Smooth muscle cell (in vitro differentiated cells): ENCODE measurements around the gene TRAF1. TPM values are rescaled to one million over a fixed set of nuclear protein-coding genes. Genes with fewer than 3 reads are reported as not detected.

Experiments
- DNase-seq: peaks from one replicate; lab custom pipeline; 2025; ENCODE audit not compliant: unreplicated experiment; lab: John Stamatoyannopoulos, UW
- H2AFZ ChIP-seq: fragments of 200-600 bp; sonication (generic); 2 replicates; pipeline ENCODE4 v1.6.0; 2016; ENCODE audit warnings: antibody characterized with exemption, low read depth, mild to moderate bottlenecking
- H3F3A ChIP-seq: fragments of 200-600 bp; sonication (generic); 2 replicates; pipeline ENCODE4 v1.6.0; 2017; ENCODE audit warnings: antibody characterized with exemption, low read depth
- H3K27ac ChIP-seq: fragments of 200-600 bp; sonication (generic); 2 replicates; pipeline ENCODE4 v1.5.1; 2016; ENCODE audit warnings: low read depth, mild to moderate bottlenecking
- H3K27me3 ChIP-seq: fragments of 200-600 bp; sonication (generic); 2 replicates; pipeline ENCODE4 v1.6.1; 2016; ENCODE audit warnings: low read depth, mild to moderate bottlenecking
- H3K36me3 ChIP-seq: fragments of 200-600 bp; sonication (generic); 2 replicates; pipeline ENCODE4 v1.5.1; 2016; ENCODE audit warnings: low read depth
- H3K4me1 ChIP-seq: fragments of 200-600 bp; sonication (generic); 2 replicates; pipeline ENCODE4 v1.5.1; 2016; ENCODE audit warnings: low read depth
- H3K4me2 ChIP-seq: fragments of 200-600 bp; sonication (generic); 2 replicates; pipeline ENCODE4 v1.6.0; 2016; ENCODE audit warnings: mild to moderate bottlenecking
- H3K4me3 ChIP-seq: fragments of 200-600 bp; sonication (generic); 2 replicates; pipeline ENCODE4 v1.5.1; 2016; ENCODE audit warnings: mild to moderate bottlenecking
- H3K79me2 ChIP-seq: fragments of 200-600 bp; sonication (generic); 2 replicates; pipeline ENCODE4 v1.6.0; 2016; ENCODE audit warnings: low read depth, mild to moderate bottlenecking
- H3K9ac ChIP-seq: fragments of 200-600 bp; sonication (generic); 2 replicates; pipeline ENCODE4 v1.6.0; 2016; ENCODE audit warnings: low read depth
- H3K9me3 ChIP-seq: fragments of 200-600 bp; sonication (generic); replicated peaks from 2 replicates; pipeline ENCODE4 v1.5.1; 2016; ENCODE audit warnings: low read depth
- H4K20me1 ChIP-seq: fragments of 200-600 bp; sonication (generic); 2 replicates; pipeline ENCODE4 v1.6.0; 2016; ENCODE audit warnings: low read depth
- WGBS: methylation state at CpG from one replicate; pipeline ENCODE4 v1.1.7; 2016; ENCODE audit warnings: low lambda C conversion rate; 5-methylcytosine and 5-hydroxymethylcytosine counted together
- polyA plus RNA-seq: library from polyadenylated mRNA; unstranded; fragments of >200 nt; fragmentation: Nextera tagmentation; extraction: Ambion mirVana; gene quantifications from 2 replicates; pipeline ENCODE4 v1.2.1, GENCODE V29; 2016
- total RNA-seq: library from RNA; depleted of rRNA; stranded (reverse); fragments of >200 nt; gene quantifications from 2 replicates; pipeline ENCODE4 v1.2.3, GENCODE V29; 2014
- TF ChIP-seq, protein P1 (sequence below): fragments of 200-600 bp; sonication (generic); IDR thresholded peaks from 2 replicates; pipeline ENCODE4 v1.5.1; 2017; ENCODE audit warnings: borderline replicate concordance, mild to moderate bottlenecking, antibody characterized with exemption; ENCODE audit not compliant: insufficient read depth, poor library complexity, severe bottlenecking

Gene TRAF1
- total and polyA plus RNA-seq, 2 experiments from 2014 or later: 2.9 to 5.4 TPM

DNA sequence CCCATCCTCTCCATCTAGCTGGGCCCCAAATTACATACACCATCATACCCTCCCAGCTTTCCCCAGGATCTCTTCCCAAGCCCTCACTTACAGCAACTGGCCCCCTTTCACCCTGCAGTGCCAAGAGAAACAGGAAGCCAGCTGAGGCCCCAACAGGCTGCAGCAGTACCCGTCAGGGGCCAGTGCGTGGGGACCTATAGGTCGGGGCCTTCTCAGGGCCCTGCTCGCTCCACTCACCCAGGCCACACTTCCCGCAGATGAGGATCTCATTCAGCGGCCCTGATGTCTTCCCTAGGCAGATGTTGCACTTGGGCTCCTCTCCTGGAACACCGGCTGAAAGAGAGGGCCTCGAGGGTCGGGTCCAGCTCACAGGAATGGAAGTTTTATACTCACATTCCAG, 56.4 kb downstream of the TRAF1 start:
- H3K4me1 ChIP-seq: no peaks in the 10 kb centered on the region
- TF ChIP-seq, protein P1, sequence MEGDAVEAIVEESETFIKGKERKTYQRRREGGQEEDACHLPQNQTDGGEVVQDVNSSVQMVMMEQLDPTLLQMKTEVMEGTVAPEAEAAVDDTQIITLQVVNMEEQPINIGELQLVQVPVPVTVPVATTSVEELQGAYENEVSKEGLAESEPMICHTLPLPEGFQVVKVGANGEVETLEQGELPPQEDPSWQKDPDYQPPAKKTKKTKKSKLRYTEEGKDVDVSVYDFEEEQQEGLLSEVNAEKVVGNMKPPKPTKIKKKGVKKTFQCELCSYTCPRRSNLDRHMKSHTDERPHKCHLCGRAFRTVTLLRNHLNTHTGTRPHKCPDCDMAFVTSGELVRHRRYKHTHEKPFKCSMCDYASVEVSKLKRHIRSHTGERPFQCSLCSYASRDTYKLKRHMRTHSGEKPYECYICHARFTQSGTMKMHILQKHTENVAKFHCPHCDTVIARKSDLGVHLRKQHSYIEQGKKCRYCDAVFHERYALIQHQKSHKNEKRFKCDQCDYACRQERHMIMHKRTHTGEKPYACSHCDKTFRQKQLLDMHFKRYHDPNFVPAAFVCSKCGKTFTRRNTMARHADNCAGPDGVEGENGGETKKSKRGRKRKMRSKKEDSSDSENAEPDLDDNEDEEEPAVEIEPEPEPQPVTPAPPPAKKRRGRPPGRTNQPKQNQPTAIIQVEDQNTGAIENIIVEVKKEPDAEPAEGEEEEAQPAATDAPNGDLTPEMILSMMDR: no peak
- no peaks in the 10 kb centered on the region for H4K20me1 ChIP-seq
- no peaks in the 10 kb centered on the region for H3K9me3 ChIP-seq
- no peak overlapping the region for H3K4me2 ChIP-seq
- H3K79me2 ChIP-seq: no peaks in the 10 kb centered on the region
- no peak overlapping the region for H3K4me3 ChIP-seq
- WGBS: 94% methylated on average over 9 of the region's 9 CpGs
- DNase-seq: no peak
- no peak overlapping the region for H3K9ac ChIP-seq
- H3K27ac ChIP-seq: no peak overlapping the region
- no peaks in the 10 kb centered on the region for H3F3A ChIP-seq
- H3K36me3 ChIP-seq: no peaks in the 10 kb centered on the region
- no peak overlapping the region for H2AFZ ChIP-seq
- no peaks in the 10 kb centered on the region for H3K27me3 ChIP-seq

DNA sequence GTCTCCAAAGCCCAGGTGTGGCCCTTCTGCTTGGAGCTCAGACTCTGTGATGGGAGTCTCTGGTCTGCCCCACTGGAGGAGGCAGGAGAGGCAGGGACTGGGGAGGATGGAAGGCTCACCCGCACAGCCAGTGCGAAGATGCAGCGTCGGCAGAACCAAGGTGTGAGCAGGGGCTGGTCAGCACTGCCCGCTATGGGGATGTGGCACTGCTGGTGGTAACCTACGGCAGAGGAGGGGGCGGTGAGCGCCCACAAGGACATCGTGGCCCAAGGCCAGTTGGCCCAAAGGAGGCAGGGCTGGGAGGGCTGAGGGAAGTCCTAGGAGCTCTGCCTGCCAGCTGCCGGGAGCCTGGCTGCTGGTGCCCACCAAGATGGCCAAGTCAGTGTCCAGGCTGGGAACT, 56.9 kb downstream of the TRAF1 start:
- Histone ChIP-seq H3K4me2 (peak overlapping the region; percentile 86), H3F3A (no peaks in the 10 kb centered on the region), H3K4me3 (no peak overlapping the region), H2AFZ (no peak overlapping the region), H3K27me3 (no peaks in the 10 kb centered on the region), H4K20me1 (no peaks in the 10 kb centered on the region), H3K9ac (no peak overlapping the region), H3K4me1 (no peaks in the 10 kb centered on the region), H3K36me3 (no peaks in the 10 kb centered on the region), H3K27ac (no peak overlapping the region), H3K79me2 (no peaks in the 10 kb centered on the region), H3K9me3 (no peaks in the 10 kb centered on the region)
- WGBS: over 99% methylated on average over 10 of the region's 10 CpGs
- DNase-seq: no peak
- TF ChIP-seq, protein P1: no peak

DNA sequence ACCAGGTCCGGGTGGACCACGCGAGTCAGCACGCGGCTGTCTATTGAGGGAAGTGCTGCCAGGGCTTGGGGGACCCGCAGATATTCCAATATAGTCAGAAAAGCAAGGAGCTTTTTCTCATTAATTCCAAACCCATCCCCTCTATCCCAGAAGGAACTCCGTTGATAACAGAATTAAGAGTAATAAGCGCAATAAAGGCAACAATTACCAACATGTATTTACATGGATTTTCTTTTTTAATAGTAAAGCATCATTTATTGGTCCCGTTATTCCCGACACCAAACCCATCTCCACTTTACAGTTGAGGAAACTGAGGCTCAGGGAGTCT, 57.3 kb downstream of the TRAF1 start:
- TF ChIP-seq, protein P1: no peak
- no peaks in the 10 kb centered on the region for H4K20me1 ChIP-seq
- H3K36me3 ChIP-seq: no peaks in the 10 kb centered on the region
- no peaks in the 10 kb centered on the region for H3K9me3 ChIP-seq
- 45% methylated on average over 10 of the region's 10 CpGs for WGBS
- no peak overlapping the region for H3K9ac ChIP-seq
- no peak for DNase-seq
- H3K27ac ChIP-seq: peak overlapping the region; percentile 6
- H3K27me3 ChIP-seq: no peaks in the 10 kb centered on the region
- H3K4me1 ChIP-seq: no peaks in the 10 kb centered on the region
- no peaks in the 10 kb centered on the region for H3K79me2 ChIP-seq
- H3K4me2 ChIP-seq: peak overlapping the region; percentile 86
- peak overlapping the region; percentile 57 for H3K4me3 ChIP-seq
- H3F3A ChIP-seq: no peaks in the 10 kb centered on the region
- peak overlapping the region; percentile 84 for H2AFZ ChIP-seq

DNA sequence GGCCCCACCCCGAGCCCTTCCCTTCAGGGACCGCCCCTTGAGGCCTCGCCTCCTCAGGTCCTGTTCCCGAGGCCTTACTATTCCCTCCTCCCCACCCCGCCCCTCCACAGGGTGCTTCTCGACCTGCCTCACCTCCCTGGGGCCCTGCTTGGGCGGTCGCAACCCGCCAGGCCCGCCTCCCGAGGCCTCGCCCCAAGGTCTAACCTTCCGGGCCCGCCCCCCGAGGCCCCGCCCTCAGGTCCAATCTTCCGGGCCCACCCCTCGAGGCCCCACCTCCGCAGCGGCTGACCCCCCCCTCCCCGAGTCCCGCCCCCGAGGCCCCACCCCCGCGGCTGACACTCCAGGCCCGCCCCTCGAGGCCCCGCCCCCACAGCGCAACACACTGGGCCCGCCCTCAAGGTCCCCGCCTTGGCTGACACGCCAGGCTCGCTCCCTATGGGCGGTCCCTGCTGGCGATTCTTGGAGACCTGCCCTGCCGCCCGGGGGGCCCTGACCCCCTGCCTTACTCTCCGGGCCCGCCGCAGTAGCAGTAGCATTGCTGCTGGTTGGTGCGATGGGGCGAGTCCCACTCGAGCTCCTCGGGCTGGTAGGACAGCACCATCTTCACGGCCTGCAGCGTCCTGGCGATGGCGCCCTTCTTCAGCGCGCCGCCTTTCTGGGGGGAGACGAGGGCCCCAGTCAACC, 57.8 kb downstream of the TRAF1 start:
- no peaks in the 10 kb centered on the region for H3F3A ChIP-seq
- H3K27ac ChIP-seq: peak overlapping the region; percentile 6
- DNase-seq: peak; percentile 95
- TF ChIP-seq, protein P1: peak; percentile 24
- H3K9ac ChIP-seq: no peak overlapping the region
- peak overlapping the region; percentile 57 for H3K4me3 ChIP-seq
- no peaks in the 10 kb centered on the region for H3K9me3 ChIP-seq
- no peaks in the 10 kb centered on the region for H3K4me1 ChIP-seq
- peak overlapping the region; percentile 86 for H3K4me2 ChIP-seq
- H3K36me3 ChIP-seq: no peaks in the 10 kb centered on the region
- 7% methylated on average over 23 of the region's 52 CpGs for WGBS
- no peaks in the 10 kb centered on the region for H3K79me2 ChIP-seq
- no peaks in the 10 kb centered on the region for H3K27me3 ChIP-seq
- H4K20me1 ChIP-seq: no peaks in the 10 kb centered on the region
- H2AFZ ChIP-seq: peak overlapping the region; percentile 84
